ENCODE measurements around the gene SMPD1.

DNA sequence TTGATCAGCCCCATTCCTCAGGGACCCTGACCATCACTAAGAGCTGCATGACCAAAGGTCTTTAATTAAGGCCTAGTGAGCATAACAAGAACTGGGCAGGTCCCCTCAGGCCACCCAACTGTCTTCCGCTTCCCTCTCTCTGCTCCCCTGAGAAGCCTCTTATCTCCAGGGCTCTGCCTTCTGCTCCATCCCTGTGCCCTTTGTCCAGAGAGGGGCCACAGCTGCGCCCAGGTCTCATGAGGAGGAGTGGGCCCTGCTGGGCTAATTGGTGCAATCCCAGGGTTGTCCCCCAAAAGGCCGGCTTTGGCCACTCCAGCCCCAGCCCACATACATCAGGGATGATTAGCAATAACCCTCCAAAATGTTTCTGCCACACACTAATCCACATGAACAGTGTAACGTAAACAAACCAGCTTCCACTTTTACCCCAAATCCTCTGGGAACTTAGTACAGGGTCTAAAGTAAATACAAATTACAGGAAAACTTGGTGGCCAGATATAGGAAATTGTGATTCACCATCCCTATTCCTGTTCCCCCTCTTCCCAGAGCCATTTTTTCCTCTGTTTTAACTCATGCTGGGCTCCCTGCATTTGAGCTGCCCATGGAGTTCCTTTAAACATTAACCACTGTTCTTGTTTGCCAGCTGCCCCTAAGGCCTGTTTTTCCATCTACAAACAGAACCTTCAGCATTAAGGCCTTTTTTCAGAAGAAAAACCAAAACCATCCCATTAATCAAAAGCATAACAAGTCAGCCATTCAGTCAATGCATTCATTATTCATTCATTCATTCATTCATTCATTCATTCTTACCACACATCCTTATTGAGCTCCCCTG is 35.4 kb upstream of the SMPD1 start:
- TF ChIP-seq, protein P1, sequence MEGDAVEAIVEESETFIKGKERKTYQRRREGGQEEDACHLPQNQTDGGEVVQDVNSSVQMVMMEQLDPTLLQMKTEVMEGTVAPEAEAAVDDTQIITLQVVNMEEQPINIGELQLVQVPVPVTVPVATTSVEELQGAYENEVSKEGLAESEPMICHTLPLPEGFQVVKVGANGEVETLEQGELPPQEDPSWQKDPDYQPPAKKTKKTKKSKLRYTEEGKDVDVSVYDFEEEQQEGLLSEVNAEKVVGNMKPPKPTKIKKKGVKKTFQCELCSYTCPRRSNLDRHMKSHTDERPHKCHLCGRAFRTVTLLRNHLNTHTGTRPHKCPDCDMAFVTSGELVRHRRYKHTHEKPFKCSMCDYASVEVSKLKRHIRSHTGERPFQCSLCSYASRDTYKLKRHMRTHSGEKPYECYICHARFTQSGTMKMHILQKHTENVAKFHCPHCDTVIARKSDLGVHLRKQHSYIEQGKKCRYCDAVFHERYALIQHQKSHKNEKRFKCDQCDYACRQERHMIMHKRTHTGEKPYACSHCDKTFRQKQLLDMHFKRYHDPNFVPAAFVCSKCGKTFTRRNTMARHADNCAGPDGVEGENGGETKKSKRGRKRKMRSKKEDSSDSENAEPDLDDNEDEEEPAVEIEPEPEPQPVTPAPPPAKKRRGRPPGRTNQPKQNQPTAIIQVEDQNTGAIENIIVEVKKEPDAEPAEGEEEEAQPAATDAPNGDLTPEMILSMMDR (IDR thresholded peaks at IDR 0.05), result no peak
- no peak for TF ChIP-seq EP300 (IDR thresholded peaks at IDR 0.05; ENCODE audit: low read depth)
- no peak for TF ChIP-seq POLR2A (IDR thresholded peaks at IDR 0.05)

Measured in transverse colon (tissue), 3 donors.